SU-DHL-6 (cell line): ENCODE data around the gene RASGRP1.

Experiments
- H2AFZ ChIP-seq: fragments of 200-600 bp; sonication (generic); 2 replicates; pipeline ENCODE4 v1.6.1; 2014; ENCODE audit warnings: low read depth, mild to moderate bottlenecking, moderate library complexity, mixed read lengths, antibody characterized with exemption, low read length; ENCODE audit not compliant: severe bottlenecking
- H3F3A ChIP-seq: fragments of 200-600 bp; shearing (Covaris generic); 2 replicates; pipeline ENCODE4 v1.6.0; 2016; ENCODE audit warnings: antibody characterized with exemption, mild to moderate bottlenecking; ENCODE audit not compliant: insufficient read depth
- H3K27ac ChIP-seq: fragments of 200-600 bp; sonication (generic); 2 replicates; pipeline ENCODE4 v1.5.1; 2016; ENCODE audit warnings: low read depth, mild to moderate bottlenecking, low read length, moderate library complexity, mixed read lengths
- H3K27me3 ChIP-seq: fragments of 200-600 bp; sonication (generic), shearing (Covaris generic); 2 replicates; pipeline ENCODE4 v1.6.0; 2014; ENCODE audit warnings: mild to moderate bottlenecking, low read length
- H3K36me3 ChIP-seq: fragments of 200-600 bp; sonication (generic); 2 replicates; pipeline ENCODE4 v1.6.1; 2014; ENCODE audit warnings: mild to moderate bottlenecking, low read length, mixed read lengths
- H3K4me2 ChIP-seq: fragments of 300-600, 200-600 bp; shearing (Covaris generic), sonication (generic); 2 replicates; pipeline ENCODE4 v1.6.0; 2014; ENCODE audit warnings: low read length, low read depth, mild to moderate bottlenecking; ENCODE audit not compliant: poor library complexity, severe bottlenecking
- H3K4me3 ChIP-seq: fragments of 200-600 bp; sonication (generic); 2 replicates; pipeline ENCODE4 v1.5.1; 2014; ENCODE audit warnings: antibody characterized with exemption, low read length, mild to moderate bottlenecking, mixed read lengths; ENCODE audit not compliant: insufficient read depth, poor library complexity, severe bottlenecking
- H3K79me2 ChIP-seq: fragments of 200-600 bp; sonication (generic); 2 replicates; pipeline ENCODE4 v1.6.1; 2014; ENCODE audit warnings: mild to moderate bottlenecking, low read length, moderate library complexity; ENCODE audit not compliant: insufficient read depth
- H3K9ac ChIP-seq: fragments of 200-600 bp; sonication (generic); 2 replicates; pipeline ENCODE4 v1.7.0; 2014; ENCODE audit warnings: mild to moderate bottlenecking, low read length
- H3K9me2 ChIP-seq: fragments of 200-600 bp; sonication (generic); replicated peaks from 2 replicates; pipeline ENCODE4 v1.6.1; 2014; ENCODE audit warnings: low read length; ENCODE audit not compliant: insufficient read depth
- H3K9me3 ChIP-seq: fragments of 200-600 bp; sonication (generic); 2 replicates; pipeline ENCODE4 v1.6.1; 2014; ENCODE audit warnings: low read length, mixed read lengths; ENCODE audit not compliant: insufficient read depth
- H4K20me1 ChIP-seq: fragments of 200-600 bp; sonication (generic); 2 replicates; pipeline ENCODE4 v1.6.1; 2014; ENCODE audit warnings: low read depth, mild to moderate bottlenecking, antibody characterized with exemption, low read length, moderate library complexity, mixed read lengths
- CTCF ChIP-seq: fragments of 200-600 bp; sonication (generic); IDR thresholded peaks from one replicate; pipeline ENCODE4 v1.5.1; 2017; ENCODE audit warnings: antibody characterized with exemption, mild to moderate bottlenecking, low read length, moderate library complexity; ENCODE audit not compliant: insufficient read depth, poor library complexity, severe bottlenecking
- EZH2phosphoT487 ChIP-seq: fragments of 200-600 bp; sonication (generic), shearing (Covaris generic); conservative IDR thresholded peaks from 2 replicates; pipeline ENCODE4 v1.6.1; 2018; ENCODE audit warnings: mild to moderate bottlenecking, antibody characterized with exemption, low read length, moderate library complexity, mixed read lengths

The RASGRP1 gene

GRCh38 chr15:38611228-38611627 is 46.6 kb upstream of the RASGRP1 start:
- no peaks in the 10 kb centered on the region for H3K9me3 ChIP-seq
- no peaks in the 10 kb centered on the region for H3K27me3 ChIP-seq
- H3K79me2 ChIP-seq = no peaks in the 10 kb centered on the region
- no peak overlapping the region for H3K4me3 ChIP-seq
- H2AFZ ChIP-seq = no peak overlapping the region
- no peaks in the 10 kb centered on the region for H3K36me3 ChIP-seq
- H3K9me2 ChIP-seq = no peaks in the 10 kb centered on the region
- H3K27ac ChIP-seq = no peak overlapping the region
- TF ChIP-seq EZH2phosphoT487 (no peak), CTCF (no peak)
- H4K20me1 ChIP-seq = no peaks in the 10 kb centered on the region
- no peak overlapping the region for H3K4me2 ChIP-seq
- H3K9ac ChIP-seq = no peak overlapping the region
- H3F3A ChIP-seq = no peaks in the 10 kb centered on the region

- Histone ChIP-seq H3K27me3 (no peaks in the 10 kb centered on the region), H3K9me2 (no peaks in the 10 kb centered on the region), H3K36me3 (no peaks in the 10 kb centered on the region), H3K79me2 (no peaks in the 10 kb centered on the region), H3K9ac (no peak overlapping the region), H3K9me3 (no peaks in the 10 kb centered on the region), H3K4me3 (no peak overlapping the region), H3F3A (no peaks in the 10 kb centered on the region), H2AFZ (no peak overlapping the region), H4K20me1 (no peaks in the 10 kb centered on the region), H3K4me2 (no peak overlapping the region), H3K27ac (no peak overlapping the region)
- TF ChIP-seq EZH2phosphoT487 (no peak), CTCF (no peak)
These were observed 46.1 kb upstream of the RASGRP1 start for GRCh38 chr15:38610748-38611147.

- H3K9me2 ChIP-seq = no peaks in the 10 kb centered on the region
- H3K4me2 ChIP-seq = no peak overlapping the region
- H3K4me3 ChIP-seq = no peak overlapping the region
- H3F3A ChIP-seq = no peaks in the 10 kb centered on the region
- H3K27ac ChIP-seq = no peak overlapping the region
- H3K79me2 ChIP-seq = no peaks in the 10 kb centered on the region
- H4K20me1 ChIP-seq = no peaks in the 10 kb centered on the region
- H2AFZ ChIP-seq = no peak overlapping the region
- H3K9ac ChIP-seq = no peak overlapping the region
- no peaks in the 10 kb centered on the region for H3K9me3 ChIP-seq
- TF ChIP-seq CTCF (no peak), EZH2phosphoT487 (no peak)
- H3K36me3 ChIP-seq = no peaks in the 10 kb centered on the region
- no peaks in the 10 kb centered on the region for H3K27me3 ChIP-seq
These were observed 44.6 kb upstream of the RASGRP1 start for GRCh38 chr15:38609097-38609738.
